HG03064 (cell line): ENCODE measurements around the gene HHAT.
"Not testable (repeated sequence)": the region's sequence is repeated elsewhere in the genome, so short reads cannot be mapped to it uniquely, and the experiment has no call there.

Experiments used
- ATAC-seq: cut with Tn5 transposase; IDR thresholded peaks from one replicate; pipeline ENCODE4 v1.9.1; 2021; ENCODE audit warnings: low read depth; ENCODE audit not compliant: unreplicated experiment

HHAT gene

GRCh38 chr1:210627755-210628154 is 299.1 kb downstream of the HHAT start:
- no peak for ATAC-seq

DNA sequence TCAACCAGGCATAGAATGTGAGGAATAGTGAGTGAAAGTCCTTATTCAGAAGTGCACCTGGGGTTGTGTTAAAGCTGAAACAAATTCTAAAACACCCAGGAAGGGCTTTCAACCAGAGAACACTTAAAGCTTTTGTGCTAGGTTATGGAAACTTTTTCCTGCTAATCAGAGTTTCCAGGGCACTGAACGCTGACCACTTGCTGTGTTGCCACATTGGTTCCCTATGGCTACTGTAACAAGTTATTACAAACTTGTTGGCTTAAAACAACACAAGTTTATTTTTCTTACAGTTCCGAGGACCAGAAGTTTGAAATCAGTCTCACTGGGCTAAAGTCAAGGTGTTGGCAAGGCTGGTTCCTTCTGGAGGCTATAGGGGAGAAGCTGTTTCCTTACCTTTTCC is 300.6 kb downstream of the HHAT start:
- no peak for ATAC-seq

DNA sequence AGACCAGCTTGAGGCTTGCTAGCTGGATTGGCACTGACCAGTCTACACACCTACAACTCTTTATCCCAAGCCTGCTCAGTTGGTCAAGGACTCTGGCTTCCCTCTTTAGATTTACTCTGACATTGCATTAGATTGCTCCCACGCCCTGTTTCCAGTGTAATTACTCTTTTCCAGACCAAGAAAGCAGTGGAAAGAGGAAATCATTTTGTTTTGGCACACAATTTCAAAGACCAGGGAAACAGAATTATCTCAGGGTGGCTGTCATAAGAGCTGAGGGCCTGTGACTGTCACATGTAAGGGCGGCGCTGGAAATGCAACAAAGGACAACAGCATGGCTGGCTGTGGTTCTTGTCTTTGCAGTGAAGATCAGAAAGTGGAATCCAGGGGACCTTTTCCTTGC is 302.7 kb downstream of the HHAT start:
- no peak for ATAC-seq

DNA sequence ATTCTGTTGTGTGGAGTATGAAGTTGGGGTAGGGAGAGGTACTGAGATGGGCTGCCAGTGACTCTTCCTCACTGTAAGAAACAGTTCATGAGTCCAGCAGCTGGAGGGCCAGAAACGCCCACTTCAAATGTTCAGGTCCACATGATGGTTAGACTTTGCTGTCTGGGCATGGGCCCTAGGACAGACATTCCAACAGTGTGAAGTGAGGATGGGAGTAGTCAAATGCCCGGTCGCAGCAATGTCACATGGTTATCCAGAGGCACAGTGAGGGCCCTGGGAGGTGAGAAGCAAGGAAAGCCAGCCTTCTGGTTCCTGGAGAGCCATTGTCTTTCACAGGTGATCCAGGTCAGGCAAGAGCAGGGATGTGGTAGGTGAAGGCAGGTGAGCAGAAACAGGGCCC is 304.4 kb downstream of the HHAT start:
- ATAC-seq = no peak

DNA sequence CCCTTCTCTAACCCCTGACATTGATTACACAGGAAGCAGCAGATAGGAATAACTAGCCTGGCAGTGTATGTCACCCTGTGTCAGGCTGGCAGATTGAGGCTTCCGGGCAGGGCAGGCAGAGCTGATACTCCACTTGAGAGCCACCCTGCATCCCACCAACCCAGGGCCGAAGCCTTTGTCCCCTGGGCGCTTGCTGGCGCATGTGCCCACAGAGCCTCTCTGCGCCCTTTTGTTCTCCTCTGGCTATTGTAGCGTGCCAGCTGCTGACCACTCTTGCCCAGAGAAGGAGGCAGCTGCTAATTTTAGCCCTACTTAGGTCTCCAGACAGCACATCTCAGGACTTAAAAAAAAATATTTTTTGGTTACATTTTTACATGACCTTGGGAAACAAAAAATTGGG is 304.9 kb downstream of the HHAT start:
- no peak for ATAC-seq

- ATAC-seq = no peak
These were observed 306.4 kb downstream of the HHAT start for GRCh38 chr1:210635108-210635507.

GRCh38 chr1:210641582-210641981 is 312.9 kb downstream of the HHAT start:
- no peak for ATAC-seq

- ATAC-seq = no peak
These were observed 317.0 kb downstream of the HHAT start for GRCh38 chr1:210645582-210646257.

- ATAC-seq = no peak
These were observed 317.5 kb downstream of the HHAT start for GRCh38 chr1:210646258-210646616.

- ATAC-seq = no peak
These were observed 319.0 kb downstream of the HHAT start for GRCh38 chr1:210647406-210648333.

DNA sequence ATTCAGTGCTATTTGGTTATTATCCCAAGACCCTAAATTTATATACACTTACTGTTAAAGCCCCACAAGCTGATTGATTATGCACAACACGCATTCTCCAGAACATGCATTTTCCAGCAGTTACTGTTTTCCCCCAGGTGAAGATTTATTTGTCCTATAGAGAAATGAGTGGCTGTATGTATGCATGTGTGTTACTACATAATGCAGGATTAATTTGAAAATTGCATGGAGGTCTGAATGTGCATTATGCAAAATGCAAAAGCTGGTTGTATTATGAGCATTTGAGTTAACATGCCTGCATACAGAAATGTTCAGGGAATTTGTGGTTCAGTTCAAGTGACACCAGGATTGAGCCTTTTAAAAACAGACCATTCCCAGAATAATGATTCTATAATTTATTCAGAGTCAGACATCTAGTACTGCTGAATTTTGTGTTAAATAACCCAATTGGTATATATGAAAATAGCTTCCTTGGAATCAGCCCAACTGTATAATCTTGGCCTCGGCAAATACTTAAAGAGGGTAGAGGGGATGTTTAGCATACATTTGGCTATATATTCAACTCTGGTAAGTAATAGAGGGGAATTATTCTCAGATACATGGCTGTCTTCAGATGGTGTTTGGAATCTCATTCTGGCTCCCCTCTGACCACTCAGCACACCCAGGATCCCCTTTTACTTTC is 320.0 kb downstream of the HHAT start:
- ATAC-seq = no peak

- ATAC-seq = no peak
These were observed 321.7 kb downstream of the HHAT start for GRCh38 chr1:210650403-210650802.

DNA sequence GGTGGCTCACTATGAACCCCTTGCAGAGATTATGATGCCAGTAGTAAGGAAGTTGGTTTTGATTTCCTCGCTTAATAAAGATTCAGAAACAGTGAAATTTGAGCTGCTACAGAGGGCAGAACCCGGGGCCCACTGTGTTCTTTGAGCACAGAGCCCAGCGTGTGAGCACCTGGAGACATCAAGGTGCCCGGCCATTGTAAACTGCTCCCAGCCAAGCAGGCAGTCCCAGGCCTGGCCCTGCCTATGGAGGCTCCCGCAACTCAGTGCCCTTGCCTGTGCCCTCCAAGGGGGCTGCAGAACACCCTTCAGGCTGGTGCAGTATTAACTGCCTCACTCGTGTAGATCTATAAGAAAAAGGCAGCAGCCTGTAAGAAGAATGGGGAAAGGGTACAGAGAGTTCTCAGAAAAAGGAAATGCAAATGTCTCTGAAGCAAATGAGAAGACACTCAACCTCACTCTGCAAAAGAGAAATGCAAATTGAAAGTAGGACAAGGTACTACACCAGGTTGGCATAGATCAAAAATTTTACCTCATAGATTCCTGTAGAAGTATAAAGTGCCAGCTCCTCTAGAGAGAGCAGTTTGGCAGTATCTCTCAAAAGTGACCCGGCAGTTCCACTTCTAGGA is 323.7 kb downstream of the HHAT start:
- no peak for ATAC-seq

GRCh38 chr1:210653771-210654170 is 325.1 kb downstream of the HHAT start:
- ATAC-seq = no peak

GRCh38 chr1:210654176-210654981 is 325.7 kb downstream of the HHAT start:
- no peak for ATAC-seq

GRCh38 chr1:210655511-210655910 is 326.8 kb downstream of the HHAT start:
- no peak for ATAC-seq

DNA sequence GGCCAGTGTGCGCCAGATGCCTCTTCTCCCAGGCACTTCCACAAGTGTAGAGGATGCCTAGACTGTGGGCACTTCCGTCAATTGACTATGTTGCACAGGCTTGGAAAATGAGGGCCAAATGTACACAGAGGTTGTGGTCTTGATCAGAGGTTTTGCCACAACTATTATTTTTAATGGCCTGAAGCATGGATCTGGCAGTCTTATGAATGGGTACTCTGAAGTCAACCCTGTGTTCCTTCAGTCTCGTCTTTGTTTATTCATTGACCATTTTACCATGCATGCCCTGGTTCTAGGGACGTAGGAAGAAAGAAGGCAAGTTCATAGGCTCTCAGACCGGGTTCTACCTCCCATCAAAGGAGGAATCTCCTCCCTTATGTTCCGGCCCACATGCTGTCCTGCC is 329.1 kb downstream of the HHAT start:
- ATAC-seq = no peak

GRCh38 chr1:210661520-210661919 is 332.8 kb downstream of the HHAT start:
- not testable (repeated sequence) for ATAC-seq

GRCh38 chr1:210662291-210663050 is 333.8 kb downstream of the HHAT start:
- no peak for ATAC-seq
